Caki2 (cell line): ENCODE results near the gene MYLK3. TPM values are rescaled to one million over a fixed set of nuclear protein-coding genes. Genes with fewer than 3 reads are reported as not detected.

Experiments
- DNase-seq: peaks from one replicate; pipeline ENCODE4 v3.0.0-alpha.2; 2015; ENCODE audit warnings: low read depth
- in situ Hi-C: cut with HindIII; loops from 2 replicates; pipeline ENCODE4 v1.10.0; 2016; ENCODE audit warnings: low sequenced_read_pairs, low pct_unique_long_range_greater_than_20kb, mixed read lengths
- total RNA-seq: library from RNA; depleted of rRNA; stranded (reverse); fragments of >200 nt; shearing (Covaris generic); gene quantifications from 2 replicates; pipeline ENCODE4 v1.2.3, GENCODE V29; 2014; ENCODE audit warnings: low replicate concordance

The MYLK3 gene
- total RNA-seq, 1 experiment from 2014 or later = not detected

DNA sequence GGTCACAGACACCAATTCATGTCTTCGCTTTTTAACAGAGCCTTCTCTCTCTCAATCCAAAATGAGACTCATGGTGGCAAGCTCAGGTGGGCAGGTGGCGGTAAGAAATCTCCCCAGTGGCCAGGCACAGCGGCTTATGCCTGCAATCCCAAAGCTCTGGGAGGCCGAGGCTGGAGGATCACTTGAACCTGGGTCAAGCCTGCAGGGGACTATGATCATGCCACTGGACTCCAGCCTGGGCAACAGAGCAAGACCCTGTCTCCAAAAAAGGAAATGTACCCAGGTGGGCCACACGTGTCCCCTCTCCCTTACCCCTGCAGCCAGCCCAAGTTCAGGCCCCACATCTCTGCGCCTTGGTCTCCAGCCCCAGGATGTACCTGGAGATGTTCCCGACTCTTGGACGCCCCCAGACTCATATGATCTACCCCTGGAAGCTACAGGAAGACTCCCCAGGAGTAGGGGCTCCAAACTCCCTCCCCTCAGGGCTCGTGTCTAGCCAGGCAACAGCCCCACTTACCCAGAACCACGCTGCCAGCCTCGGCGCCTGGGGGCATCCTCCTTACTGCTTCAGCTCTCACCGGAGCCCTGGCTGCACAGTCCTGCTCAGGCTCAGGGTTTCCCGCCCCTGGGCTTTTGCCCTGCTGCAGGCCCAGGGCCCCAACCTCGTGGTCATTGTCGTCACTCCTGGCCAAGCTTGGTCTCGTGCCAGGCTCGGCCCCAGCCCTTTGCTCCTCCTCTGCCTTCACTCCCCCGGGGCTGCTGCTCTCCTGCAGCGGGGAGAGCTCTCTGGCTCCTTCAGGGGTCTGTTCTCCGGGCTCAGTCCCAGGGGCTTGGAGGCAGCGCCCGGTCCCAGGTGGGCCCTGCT, 16.2 kb downstream of the MYLK3 start:
- in situ Hi-C loops = no loop called here

DNA sequence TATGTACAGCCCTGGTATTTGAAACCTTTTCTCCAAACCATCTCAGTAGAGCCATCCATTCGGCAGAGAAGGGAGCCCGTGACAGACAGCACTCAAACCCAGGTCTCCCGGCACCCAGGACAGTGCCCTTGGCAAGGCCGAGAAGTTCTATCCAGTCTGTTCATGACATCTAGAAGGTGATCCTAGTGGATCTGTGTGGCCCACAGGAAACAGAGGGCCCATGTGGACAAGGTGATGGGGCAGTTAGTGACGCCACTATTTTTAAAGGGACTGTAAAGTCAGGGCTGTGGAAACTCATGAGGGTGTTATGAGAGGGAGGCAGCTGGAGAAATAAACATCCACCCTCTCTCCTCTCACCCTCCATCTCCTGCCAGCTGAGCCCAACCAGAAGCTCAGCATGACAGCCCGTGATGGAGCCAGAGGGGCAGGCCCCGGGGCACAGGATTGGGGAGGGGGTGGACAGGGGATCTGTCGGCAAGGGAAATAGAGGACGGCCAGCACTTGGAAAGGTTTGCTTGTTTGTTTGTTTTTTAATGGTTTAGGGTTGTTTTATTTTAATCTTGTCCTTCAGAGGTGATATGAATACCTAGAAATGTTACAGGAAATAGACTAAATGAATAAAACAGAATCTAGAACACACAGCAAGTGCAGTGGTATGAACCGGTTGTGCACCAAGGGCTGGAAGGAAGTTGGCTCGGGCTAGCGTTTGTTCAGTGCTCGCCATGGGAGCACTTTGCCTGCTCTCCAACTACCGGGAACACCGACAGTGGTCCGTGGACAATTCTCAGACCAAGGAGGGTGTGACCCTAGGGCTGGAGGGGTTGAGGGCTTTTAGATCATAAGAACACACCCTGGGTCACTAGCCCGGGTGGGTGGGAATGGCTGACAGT, 17.1 kb downstream of the MYLK3 start:
- no peak for DNase-seq
- in situ Hi-C loops = no loop called here

More for the DNA sequence above, 16.2 kb downstream of the MYLK3 start:
- DNase-seq = no peak

GRCh38 chr16:46730126-46730525, 18.0 kb downstream of the MYLK3 start:
- no peak for DNase-seq
- in situ Hi-C loops = no loop called here

DNA sequence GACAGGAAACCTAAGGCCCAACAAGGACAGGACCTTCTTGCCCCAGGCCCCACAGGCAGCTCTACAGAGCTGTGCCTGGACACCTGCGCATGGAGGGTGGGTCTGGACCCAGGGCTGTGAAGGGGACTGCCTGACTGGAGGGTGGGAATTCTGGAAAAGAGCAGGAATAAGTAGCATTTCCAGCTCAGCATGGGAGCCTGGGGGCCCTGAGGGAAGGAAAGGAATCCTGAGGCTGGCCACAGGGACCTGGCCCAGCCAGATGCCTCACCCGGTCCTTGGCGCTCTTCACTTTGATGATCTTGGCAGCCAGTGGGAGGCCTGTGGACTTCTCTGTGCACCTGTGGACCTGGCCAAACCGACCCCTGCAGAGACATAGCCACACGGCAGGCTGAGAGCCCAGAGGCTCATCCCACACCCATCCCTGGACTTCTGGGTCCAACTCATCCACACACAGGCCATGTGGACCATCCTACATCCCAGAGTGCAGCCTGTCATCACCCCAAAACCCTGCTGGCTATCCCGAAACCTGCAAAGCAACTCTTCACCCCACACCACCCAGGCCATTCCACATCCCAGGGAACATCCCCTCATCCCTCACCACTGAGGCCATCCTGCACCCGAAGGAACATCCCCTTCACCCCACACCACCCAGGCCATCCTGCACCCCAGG, 18.7 kb downstream of the MYLK3 start:
- no peak for DNase-seq
- in situ Hi-C loops = no loop called here

DNA sequence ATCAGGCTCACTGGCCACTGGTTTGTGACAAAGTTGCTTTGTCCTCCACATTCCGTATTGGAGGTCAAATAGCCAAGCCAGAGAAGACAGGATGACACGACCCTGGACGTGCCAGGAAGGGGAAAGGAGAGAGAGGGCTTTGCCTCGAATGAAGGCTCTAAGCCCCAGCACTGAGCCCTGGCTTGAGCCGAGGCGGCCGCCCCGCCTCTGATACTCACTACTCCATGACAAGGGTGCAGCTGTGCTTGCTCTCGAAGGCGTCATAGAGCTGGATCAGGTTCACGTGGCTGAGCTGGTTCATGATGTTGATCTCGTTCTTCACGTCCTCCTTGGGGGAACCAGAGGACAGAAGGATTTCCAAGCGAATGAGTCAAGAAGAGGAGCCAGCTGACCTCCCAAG, 19.3 kb downstream of the MYLK3 start:
- DNase-seq = no peak
- in situ Hi-C loops = no loop called here

DNA sequence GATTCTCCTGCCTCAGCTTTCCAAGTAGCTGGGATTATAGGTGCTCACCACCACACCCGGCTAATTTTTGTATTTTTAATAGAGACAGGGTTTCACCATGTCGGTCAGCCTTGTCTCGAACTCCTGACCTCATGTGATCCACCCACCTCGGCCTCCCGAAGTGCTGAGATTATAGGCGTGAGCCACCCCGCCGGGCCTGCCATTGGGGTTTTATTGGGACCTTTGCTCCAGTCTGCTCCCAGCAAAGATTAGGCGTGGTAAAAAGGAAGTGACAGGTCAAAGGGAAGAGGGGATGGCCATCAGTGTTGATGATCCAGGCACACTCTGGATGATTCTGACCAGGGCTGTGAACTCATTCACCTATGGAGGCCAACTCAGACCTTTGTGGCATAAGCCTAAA, 20.5 kb downstream of the MYLK3 start:
- DNase-seq = no peak

GRCh38 chr16:46727184-46727583, 21.0 kb downstream of the MYLK3 start:
- in situ Hi-C loops = no loop called here
- no peak for DNase-seq

More for the DNA sequence above, 20.5 kb downstream of the MYLK3 start:
- in situ Hi-C loops = no loop called here

DNA sequence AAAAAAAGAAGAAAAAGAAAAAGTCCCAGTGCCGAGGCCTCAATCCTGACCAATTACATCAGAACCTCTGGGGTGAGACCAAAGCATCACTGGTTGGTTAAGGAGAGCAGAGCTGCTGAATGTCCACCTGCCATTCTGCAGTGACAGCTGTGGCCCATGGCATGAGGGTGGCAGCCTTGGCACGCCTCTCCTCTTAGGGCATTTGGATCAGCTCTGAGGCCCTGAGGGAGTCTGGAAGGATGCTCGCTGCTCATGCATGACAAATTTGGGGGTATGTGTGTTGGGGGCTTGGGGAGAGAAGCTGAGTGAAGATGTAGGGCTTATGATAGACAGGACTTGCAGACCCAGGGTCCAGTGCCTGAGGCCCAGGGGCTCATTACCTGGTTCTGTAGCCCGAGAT, 26.3 kb downstream of the MYLK3 start:
- no peak for DNase-seq
- in situ Hi-C loops = no loop called here

DNA sequence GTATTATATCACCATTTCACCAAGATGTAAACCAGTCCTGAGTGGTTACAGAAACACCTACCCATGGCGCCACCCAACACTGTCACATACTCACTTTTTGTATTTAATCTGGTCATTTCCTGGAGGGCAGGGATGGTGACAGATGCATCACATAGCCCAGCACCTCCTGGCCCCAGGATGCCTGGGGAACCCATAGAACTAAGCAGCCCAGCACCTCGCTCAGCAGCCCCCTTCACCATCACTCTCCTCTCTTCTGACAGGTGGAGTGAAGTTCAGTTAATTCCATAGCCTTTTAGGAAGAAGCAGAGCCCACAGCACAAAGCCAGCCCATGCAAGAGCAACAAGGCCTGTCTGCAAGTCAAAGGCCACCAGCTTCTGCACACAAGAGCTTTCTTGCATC, 27.5 kb downstream of the MYLK3 start:
- in situ Hi-C loops = no loop called here
- no peak for DNase-seq

GRCh38 chr16:46719528-46719927, 28.6 kb downstream of the MYLK3 start:
- in situ Hi-C loops = no loop called here
- no peak for DNase-seq

DNA sequence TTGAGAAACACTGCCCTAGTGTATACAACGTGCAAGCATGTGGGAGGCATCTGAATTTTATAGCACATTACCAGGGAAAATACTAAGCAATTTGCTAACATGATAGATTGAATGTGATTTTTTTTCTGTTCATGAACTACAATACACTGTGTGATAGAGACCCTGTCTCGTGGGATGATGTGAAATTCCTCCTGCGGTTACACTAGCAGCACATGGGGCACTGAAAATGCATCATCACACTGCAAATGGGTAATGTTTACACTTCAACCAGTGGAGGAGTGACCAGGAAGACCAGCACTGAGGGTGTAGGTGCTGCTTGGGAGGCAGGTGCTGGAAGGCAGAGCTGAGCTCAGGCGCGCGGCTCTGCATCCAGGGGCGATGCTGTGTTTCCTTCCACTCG, 29.9 kb downstream of the MYLK3 start:
- in situ Hi-C loops = no loop called here
- DNase-seq = no peak

- in situ Hi-C loops = no loop called here
- DNase-seq = no peak
Measured at GRCh38 chr16:46717692-46718091, 30.5 kb downstream of the MYLK3 start.

DNA sequence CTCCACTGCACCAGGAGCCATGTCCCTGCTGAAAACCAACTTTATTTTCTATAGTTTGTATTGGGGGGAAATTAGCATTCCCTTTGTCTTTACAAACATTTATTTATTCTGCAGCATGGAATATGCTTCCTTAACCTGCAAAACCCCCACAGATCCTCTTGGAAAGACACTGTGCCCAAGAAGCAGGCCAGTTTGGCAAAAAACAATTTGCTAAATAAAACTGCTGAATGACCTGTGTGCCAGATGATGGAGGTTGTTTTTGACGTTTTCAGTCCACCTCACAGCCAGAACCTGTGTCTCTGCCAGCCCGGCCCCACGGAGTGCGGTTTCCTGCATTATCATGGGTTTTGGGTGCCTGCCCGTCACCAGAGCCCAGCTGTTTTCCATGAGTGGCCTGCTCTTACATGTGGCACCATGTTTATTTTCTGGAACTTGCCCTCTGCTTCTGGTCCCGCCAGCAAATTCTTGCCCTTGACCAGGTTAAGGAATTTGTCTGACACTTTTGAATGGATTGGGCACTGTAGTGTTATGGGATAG, 32.3 kb downstream of the MYLK3 start:
- no peak for DNase-seq
- in situ Hi-C loops = no loop called here

DNA sequence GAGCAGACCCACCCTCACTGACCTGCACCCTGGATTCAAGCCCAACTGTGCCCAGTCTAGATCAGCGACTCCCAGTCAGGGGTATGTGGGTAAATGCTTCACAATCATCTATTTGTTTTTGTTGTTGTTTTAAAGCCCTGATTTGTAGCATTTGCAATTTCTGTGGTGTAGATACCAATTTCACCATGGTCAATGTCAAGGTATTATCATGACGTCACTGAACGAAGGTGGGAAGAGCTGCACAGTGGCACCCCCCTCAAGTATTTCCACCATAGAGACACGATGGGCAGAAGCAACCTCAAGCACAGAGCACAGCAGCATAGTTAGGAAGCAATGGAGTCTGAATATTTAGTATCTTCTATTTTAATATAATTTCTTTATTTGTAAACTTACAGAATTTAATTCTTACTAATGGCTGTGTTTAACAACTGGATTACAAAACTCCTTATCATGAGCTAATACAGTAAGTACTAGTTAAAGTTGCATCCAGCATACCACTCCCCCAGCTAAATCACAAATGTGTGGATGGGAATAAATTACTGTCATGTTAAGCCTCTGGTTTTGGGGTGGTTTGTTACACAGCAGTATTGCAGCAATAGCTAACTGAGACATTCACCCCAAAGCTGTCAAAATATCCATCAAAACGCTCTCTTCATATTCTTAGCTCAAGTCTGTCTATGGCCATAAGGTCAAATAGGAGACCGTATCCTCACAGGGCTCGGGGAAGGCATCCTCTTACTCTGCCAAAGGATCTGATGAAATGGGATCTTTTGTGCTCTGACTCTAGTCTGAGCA, 33.1 kb downstream of the MYLK3 start:
- in situ Hi-C loops = no loop called here
- DNase-seq = no peak

- DNase-seq = no peak
- in situ Hi-C loops = no loop called here
Measured at GRCh38 chr16:46713634-46714033, 34.5 kb downstream of the MYLK3 start.

- no peak for DNase-seq
- in situ Hi-C loops = no loop called here
Measured at GRCh38 chr16:46712911-46713310, 35.2 kb downstream of the MYLK3 start.

- in situ Hi-C loops = no loop called here
- DNase-seq = no peak
Measured at GRCh38 chr16:46711106-46712058, 36.8 kb downstream of the MYLK3 start.
